ENCODE data around the gene GCH1. TPM values are rescaled to one million over a fixed set of nuclear protein-coding genes. Genes with fewer than 3 reads are reported as not detected.

Gene GCH1, protein sequence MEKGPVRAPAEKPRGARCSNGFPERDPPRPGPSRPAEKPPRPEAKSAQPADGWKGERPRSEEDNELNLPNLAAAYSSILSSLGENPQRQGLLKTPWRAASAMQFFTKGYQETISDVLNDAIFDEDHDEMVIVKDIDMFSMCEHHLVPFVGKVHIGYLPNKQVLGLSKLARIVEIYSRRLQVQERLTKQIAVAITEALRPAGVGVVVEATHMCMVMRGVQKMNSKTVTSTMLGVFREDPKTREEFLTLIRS
- 6.2 TPM for total RNA-seq

DNA sequence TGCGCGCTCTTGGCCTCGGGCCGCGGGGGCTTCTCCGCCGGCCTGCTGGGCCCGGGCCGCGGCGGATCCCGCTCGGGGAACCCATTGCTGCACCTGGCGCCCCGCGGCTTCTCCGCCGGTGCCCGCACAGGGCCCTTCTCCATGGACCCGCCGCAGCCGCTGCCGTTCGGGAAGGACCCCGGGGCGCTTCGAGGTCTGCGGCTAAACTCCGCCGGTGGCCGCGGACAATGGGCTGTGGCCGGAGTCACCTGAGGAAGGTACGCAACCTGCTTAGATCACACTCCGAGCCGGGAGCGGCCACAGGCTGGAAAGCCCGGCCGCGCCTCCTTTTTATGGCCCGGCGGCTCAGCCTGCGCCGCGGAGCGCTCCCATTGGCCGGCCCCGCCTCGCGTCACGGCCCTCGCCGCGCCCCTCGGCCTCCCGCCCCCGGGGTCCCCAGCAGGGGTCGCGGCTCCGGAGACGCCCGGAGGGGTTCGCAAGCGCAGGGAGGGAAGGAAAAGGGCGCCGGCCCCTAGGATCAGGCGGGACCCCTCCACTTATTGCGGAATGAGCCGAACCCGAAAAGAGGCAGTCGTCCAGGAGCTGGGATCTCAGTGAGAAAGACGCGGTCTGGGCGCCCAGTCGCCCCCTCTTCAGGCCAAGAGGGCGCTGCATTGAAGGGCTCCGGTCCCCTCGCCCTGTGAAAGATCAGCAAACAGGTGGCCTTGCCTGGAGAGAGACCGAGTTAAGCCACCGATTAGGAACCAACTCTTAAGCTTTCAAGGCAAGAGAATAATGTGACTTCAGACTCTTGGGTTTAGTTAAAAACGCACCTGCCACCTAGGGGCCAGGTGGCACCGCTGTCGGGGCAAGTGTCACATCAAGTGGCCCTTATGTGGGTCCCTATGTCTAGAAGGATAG is at the start of gene GCH1:
TSS of gene GCH1 (minus strand) at position 306 of the 900 bp plus-strand sequence. CDS start at position 143, 163 bp downstream.

Small RNA genes lying within 50 kb of the gene (small RNA-seq; reads per million reads assigned to genes)
- gene MIR4308, result not detected
- not detected for gene RNU6ATAC9P

Other genes starting within 250 kb of the GCH1 start
- 10.8 TPM for gene WDHD1, start 124.3 kb upstream of the GCH1 start, total RNA-seq
- 52.4 TPM for gene SOCS4, start 124.4 kb upstream of the GCH1 start, total RNA-seq
- 32.8 TPM for gene MAPK1IP1L, start 148.8 kb upstream of the GCH1 start, total RNA-seq
- gene LGALS3, start 226.4 kb upstream of the GCH1 start, total RNA-seq, result 12.2 TPM

Data from diencephalon (tissue), 1 donor.